Measurements from ENCODE around the gene PKN1. TPM values are rescaled to one million over a fixed set of nuclear protein-coding genes. Genes with fewer than 3 reads are reported as not detected.

PKN1 gene
- total RNA-seq, 1 experiment from 2014 or later, result 257 TPM

DNA sequence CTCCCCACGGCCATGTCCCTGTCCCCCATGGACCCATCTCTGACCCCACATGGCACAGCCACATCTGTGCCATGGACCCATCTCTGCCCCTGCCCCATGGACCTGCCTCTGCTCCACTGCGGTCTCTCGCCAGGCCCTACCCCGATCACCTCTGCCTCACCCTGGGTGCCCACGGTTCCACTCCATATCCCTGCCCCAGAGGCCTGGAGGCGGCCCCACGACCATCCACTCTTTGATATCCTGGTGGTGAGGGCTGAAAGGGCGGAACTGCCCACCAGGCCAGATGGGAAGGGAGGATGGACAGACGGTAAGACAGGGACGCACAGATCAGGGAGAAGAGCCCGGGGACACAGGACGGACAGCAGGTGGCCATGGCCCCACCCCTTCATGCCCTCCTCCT lies 41.7 kb downstream of the PKN1 start:
- POLR2A ChIA-PET (ENCODE audit: unreplicated experiment), result no interaction called here
- Histone ChIP-seq H3K9me2 (ENCODE audit: insufficient read depth) (no peaks in the 10 kb centered on the region), H3K27ac (no peak overlapping the region), H3K36me3 (ENCODE audit: low read depth) (peaks cover 21% of the 10 kb centered on the region), H3K27me3 (ENCODE audit: insufficient read depth, low read depth) (no peaks in the 10 kb centered on the region), H3K79me2 (ENCODE audit: low read depth) (no peaks in the 10 kb centered on the region), H2AFZ (no peak overlapping the region), H3F3A (ENCODE audit: insufficient read depth, low read depth) (peaks cover 53% of the 10 kb centered on the region), H3K4me3 (no peak overlapping the region), H3K9me3 (ENCODE audit: insufficient read depth, low read depth) (no peaks in the 10 kb centered on the region), H3K4me1 (replicated peaks; ENCODE audit: insufficient read depth) (peaks cover 30% of the 10 kb centered on the region), H4K20me1 (ENCODE audit: insufficient read depth) (peaks cover 36% of the 10 kb centered on the region), H3K4me2 (no peak overlapping the region)
- intact Hi-C loops (cut with micrococcal nuclease; ENCODE audit: unreplicated experiment), result loop anchor here (5.0 kb wide), 2 partner anchors 42 to 338 kb away; partner anchors contain the start of genes ASF1B and DNAJB1
- CTCF ChIA-PET, result interaction anchor here (0.7 kb wide), 2 partner anchors 28 to 393 kb away, joined by 3 read pairs; no protein-coding TSS in a partner anchor
- DNase-seq, result no peak
- no peak for TF ChIP-seq EZH2 (IDR thresholded peaks at IDR 0.05; ENCODE audit: low read depth)
- TF ChIP-seq, protein P1, sequence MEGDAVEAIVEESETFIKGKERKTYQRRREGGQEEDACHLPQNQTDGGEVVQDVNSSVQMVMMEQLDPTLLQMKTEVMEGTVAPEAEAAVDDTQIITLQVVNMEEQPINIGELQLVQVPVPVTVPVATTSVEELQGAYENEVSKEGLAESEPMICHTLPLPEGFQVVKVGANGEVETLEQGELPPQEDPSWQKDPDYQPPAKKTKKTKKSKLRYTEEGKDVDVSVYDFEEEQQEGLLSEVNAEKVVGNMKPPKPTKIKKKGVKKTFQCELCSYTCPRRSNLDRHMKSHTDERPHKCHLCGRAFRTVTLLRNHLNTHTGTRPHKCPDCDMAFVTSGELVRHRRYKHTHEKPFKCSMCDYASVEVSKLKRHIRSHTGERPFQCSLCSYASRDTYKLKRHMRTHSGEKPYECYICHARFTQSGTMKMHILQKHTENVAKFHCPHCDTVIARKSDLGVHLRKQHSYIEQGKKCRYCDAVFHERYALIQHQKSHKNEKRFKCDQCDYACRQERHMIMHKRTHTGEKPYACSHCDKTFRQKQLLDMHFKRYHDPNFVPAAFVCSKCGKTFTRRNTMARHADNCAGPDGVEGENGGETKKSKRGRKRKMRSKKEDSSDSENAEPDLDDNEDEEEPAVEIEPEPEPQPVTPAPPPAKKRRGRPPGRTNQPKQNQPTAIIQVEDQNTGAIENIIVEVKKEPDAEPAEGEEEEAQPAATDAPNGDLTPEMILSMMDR (conservative IDR thresholded peaks at IDR 0.05), result no peak
- no TSS peak for BruUV-seq (replicated peaks)

DNA sequence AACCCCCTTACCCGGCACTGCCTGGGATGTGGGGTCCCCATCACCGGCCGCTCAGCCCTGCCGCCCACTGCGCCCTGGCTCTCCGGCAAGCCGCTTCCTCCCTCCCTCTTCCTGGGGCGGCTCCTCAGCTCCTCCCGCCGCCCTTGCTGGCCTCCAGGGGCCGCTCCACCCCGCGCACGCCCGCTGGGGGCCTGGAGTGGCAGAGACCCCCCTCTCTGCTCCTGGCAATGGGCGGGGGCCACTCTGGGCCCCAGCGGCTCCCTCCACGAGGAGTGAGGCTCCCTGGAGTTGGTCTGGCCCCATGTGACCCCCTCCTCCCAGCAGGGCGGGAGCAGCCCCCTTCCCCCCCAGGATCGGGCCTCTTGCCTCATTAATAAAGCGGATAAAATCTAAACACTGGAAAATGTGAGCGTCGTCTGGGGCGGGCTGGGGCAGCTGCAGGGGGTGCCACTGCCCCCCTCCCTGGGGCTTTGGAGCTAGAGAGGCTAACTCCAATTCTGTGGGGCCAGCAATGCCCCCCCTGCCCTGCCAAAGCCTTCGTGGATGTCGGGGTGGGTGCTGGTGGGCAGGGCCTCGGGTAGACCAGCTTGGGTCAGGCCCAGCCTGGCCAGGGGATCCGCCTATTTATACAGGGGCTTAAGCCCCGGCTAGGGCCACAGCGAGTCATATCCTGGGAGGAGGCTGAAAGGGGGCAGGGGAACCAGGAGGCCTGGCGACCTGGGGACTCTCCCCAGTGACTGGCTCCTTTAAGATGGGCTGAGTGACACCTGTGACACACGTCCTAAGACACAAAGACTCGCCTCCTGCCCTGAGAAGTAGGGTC lies 42.4 kb downstream of the PKN1 start, which contains the start of gene PTGER1:
Gene PTGER1 (minus strand): TSS at position 104 of the 823 bp plus-strand sequence. CDS start 1,034 bp downstream, outside the sequence.
- Histone ChIP-seq H3K36me3 (ENCODE audit: low read depth) (peaks cover 21% of the 10 kb centered on the region), H3K9me2 (ENCODE audit: insufficient read depth) (no peaks in the 10 kb centered on the region), H3K9me3 (ENCODE audit: insufficient read depth, low read depth) (no peaks in the 10 kb centered on the region), H3K4me3 (no peak within 1 kb of the TSS), H3K79me2 (ENCODE audit: low read depth) (no peaks in the 10 kb centered on the region; the same call in 1 of the 2 replicates), H3K27me3 (ENCODE audit: insufficient read depth, low read depth) (no peaks in the 10 kb centered on the region), H3K4me1 (replicated peaks; ENCODE audit: insufficient read depth) (peaks cover 30% of the 10 kb centered on the region), H3F3A (ENCODE audit: insufficient read depth, low read depth) (peaks cover 60% of the 10 kb centered on the region), H3K27ac (peak within 1 kb of the TSS; percentile 53), H2AFZ (no peak within 1 kb of the TSS), H4K20me1 (ENCODE audit: insufficient read depth) (peaks cover 42% of the 10 kb centered on the region), H3K4me2 (peak within 1 kb of the TSS; percentile 43)
- intact Hi-C loops (cut with micrococcal nuclease; ENCODE audit: unreplicated experiment), result loop anchor here (5.0 kb wide), 2 partner anchors 42 to 338 kb away; partner anchors contain the start of genes ASF1B and DNAJB1
- CTCF ChIA-PET, result interaction anchor here (0.6 to 0.7 kb wide), 2 partner anchors 38 to 393 kb away, joined by 3 read pairs; no protein-coding TSS in a partner anchor
- TF ChIP-seq EZH2 (IDR thresholded peaks at IDR 0.05; ENCODE audit: low read depth), result no peak
- TF ChIP-seq, protein P1 (conservative IDR thresholded peaks at IDR 0.05), result 0 out of 2 replicates have a peak, but pooled peaks have one; percentile 13
- peak; percentile 43 to 75 for DNase-seq
- POLR2A ChIA-PET (ENCODE audit: unreplicated experiment), result no interaction called here
- no TSS peak for BruUV-seq (replicated peaks)

DNA sequence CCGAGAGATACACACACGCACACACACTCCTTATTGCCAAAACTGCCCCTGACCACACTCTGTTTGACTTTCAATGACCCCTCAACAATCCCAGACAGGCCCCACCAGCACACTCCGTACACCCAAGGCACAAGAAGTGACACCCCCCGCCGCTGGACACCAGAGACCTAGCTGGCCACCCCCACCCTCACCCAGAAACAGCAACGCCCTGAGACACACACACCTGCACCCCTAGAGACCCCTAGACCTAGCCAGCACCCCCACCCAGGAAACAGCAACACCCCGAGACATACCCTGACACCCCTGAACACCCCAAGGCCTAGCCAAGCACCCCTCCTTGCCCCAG lies 43.2 kb downstream of the PKN1 start:
- H3K9me2 ChIP-seq (ENCODE audit: insufficient read depth), result no peaks in the 10 kb centered on the region
- no peak for DNase-seq
- H3K4me2 ChIP-seq, result peak overlapping the region; percentile 43
- peaks cover 68% of the 10 kb centered on the region for H3F3A ChIP-seq (ENCODE audit: insufficient read depth, low read depth)
- H3K36me3 ChIP-seq (ENCODE audit: low read depth), result peaks cover 28% of the 10 kb centered on the region
- no TSS peak for BruUV-seq (replicated peaks)
- CTCF ChIA-PET, result no interaction called here
- no peak overlapping the region for H2AFZ ChIP-seq
- H4K20me1 ChIP-seq (ENCODE audit: insufficient read depth), result peaks cover 42% of the 10 kb centered on the region
- H3K9me3 ChIP-seq (ENCODE audit: insufficient read depth, low read depth), result no peaks in the 10 kb centered on the region
- POLR2A ChIA-PET (ENCODE audit: unreplicated experiment), result no interaction called here
- no peak for TF ChIP-seq EZH2 (IDR thresholded peaks at IDR 0.05; ENCODE audit: low read depth)
- TF ChIP-seq, protein P1 (conservative IDR thresholded peaks at IDR 0.05), result no peak
- H3K79me2 ChIP-seq (ENCODE audit: low read depth), result no peaks in the 10 kb centered on the region; the same call in 1 of the 2 replicates
- intact Hi-C loops (cut with micrococcal nuclease; ENCODE audit: unreplicated experiment), result loop anchor here (5.0 kb wide), 2 partner anchors 41 to 339 kb away; partner anchors contain the start of genes ASF1B and DNAJB1
- H3K4me1 ChIP-seq (replicated peaks; ENCODE audit: insufficient read depth), result peaks cover 30% of the 10 kb centered on the region
- H3K27ac ChIP-seq, result peak overlapping the region; percentile 53
- no peaks in the 10 kb centered on the region for H3K27me3 ChIP-seq (ENCODE audit: insufficient read depth, low read depth)
- no peak overlapping the region for H3K4me3 ChIP-seq

Measured in PC-9 (cell line).